CD4-positive, alpha-beta memory T cell (primary cell): Measurements from ENCODE around the gene DAB2. TPM values are rescaled to one million over a fixed set of nuclear protein-coding genes. Genes with fewer than 3 reads are reported as not detected.

ENCODE experiments used
- CTCF ChIA-PET: fragments of 350-600 bp; sonication (Branson Sonifier 250); formaldehyde crosslinking; loops from one replicate; lab custom pipeline; 2021; ENCODE audit warnings: inconsistent platforms; ENCODE audit not compliant: partially characterized antibody; lab: Charles Lee
- POLR2A ChIA-PET: fragments of 350-600 bp; sonication (Branson Sonifier 250); formaldehyde crosslinking; loops from one replicate; lab custom pipeline; 2021; ENCODE audit not compliant: partially characterized antibody; lab: Charles Lee
- DNase-seq, 5 donors: peaks; one replicate each; pipeline versions ENCODE4 v3.0.0 to v3.0.0-alpha.2; 2020 to 2022; ENCODE audit warnings: mixed read lengths in 1 of 5
- H3K27ac ChIP-seq: one replicate; pipeline ENCODE4 v1.7.0; 2013; ENCODE audit warnings: low read depth, low read length
- H3K27me3 ChIP-seq: 2 replicates; pipeline ENCODE4 v1.7.0; 2013; ENCODE audit warnings: mild to moderate bottlenecking, low read length, moderate library complexity; ENCODE audit not compliant: insufficient read depth
- H3K36me3 ChIP-seq: 2 replicates; pipeline ENCODE4 v1.7.0; 2013; ENCODE audit warnings: mild to moderate bottlenecking, low read length, moderate library complexity; ENCODE audit not compliant: insufficient read depth
- H3K4me1 ChIP-seq: 2 replicates; pipeline ENCODE4 v1.7.0; 2013; ENCODE audit warnings: mild to moderate bottlenecking, low read length, moderate library complexity; ENCODE audit not compliant: insufficient read depth
- H3K4me3 ChIP-seq, 2 donors: one replicate each; pipeline ENCODE4 v1.7.0; 2013; ENCODE audit warnings: low read length in 2 of 2, mild to moderate bottlenecking in 1 of 2
- H3K9me3 ChIP-seq, 2 donors: one replicate each; pipeline ENCODE4 v1.7.0; 2013; ENCODE audit warnings: low read length in 2 of 2, control low read depth in 1 of 2; ENCODE audit not compliant: control insufficient read depth in 1 of 2
- H3K27ac Mint-ChIP-seq, 7 donors: one replicate each; pipeline ENCODE4 v1.8.0; 2020 to 2021; ENCODE audit warnings: mixed read lengths in 7 of 7, mild to moderate bottlenecking in 6 of 7, inconsistent platforms in 3 of 7, moderate library complexity in 3 of 7
- H3K27me3 Mint-ChIP-seq, 2 donors: one replicate each; pipeline ENCODE4 v1.8.0; 2020 to 2021; ENCODE audit warnings: mixed read lengths in 2 of 2
- H3K36me3 Mint-ChIP-seq, 2 donors: one replicate each; pipeline ENCODE4 v1.8.0; 2020 to 2021; ENCODE audit warnings: mixed read lengths in 2 of 2, inconsistent platforms in 1 of 2, mild to moderate bottlenecking in 1 of 2
- H3K4me1 Mint-ChIP-seq, 4 donors: one replicate each; pipeline ENCODE4 v1.8.0; 2020 to 2021; ENCODE audit warnings: mixed read lengths in 4 of 4, mild to moderate bottlenecking in 1 of 4
- H3K4me3 Mint-ChIP-seq, 8 donors: one replicate each; pipeline ENCODE4 v1.8.0; 2020 to 2021; ENCODE audit warnings: mixed read lengths in 8 of 8, mild to moderate bottlenecking in 7 of 8, moderate library complexity in 6 of 8, inconsistent platforms in 3 of 8
- H3K9me3 Mint-ChIP-seq, 8 donors: one replicate each; pipeline ENCODE4 v1.8.0; 2020 to 2021; ENCODE audit warnings: mixed read lengths in 8 of 8, mild to moderate bottlenecking in 5 of 8, inconsistent platforms in 3 of 8, moderate library complexity in 1 of 8
- intact Hi-C: fragments of 100-400 bp; cut with micrococcal nuclease; formaldehyde crosslinking; loops from one replicate; pipeline ENCODE4 v1.15.1; 2023
- polyA plus RNA-seq, 2 donors: library from polyadenylated mRNA; unstranded; fragments of 300-500 nt; fragmentation: Illumina TruSeq; gene quantifications; one replicate each; pipeline ENCODE4 v1.2.3, GENCODE V29; 2021
- total RNA-seq, 2 experiments: library from RNA; stranded (reverse); gene quantifications; one replicate each; pipeline ENCODE4 v1.2.3, GENCODE V29; 2021

DAB2 gene
- total and polyA plus RNA-seq, 4 experiments from 2014 or later = 2.3 to 2.9 TPM; not detected in 2

DNA sequence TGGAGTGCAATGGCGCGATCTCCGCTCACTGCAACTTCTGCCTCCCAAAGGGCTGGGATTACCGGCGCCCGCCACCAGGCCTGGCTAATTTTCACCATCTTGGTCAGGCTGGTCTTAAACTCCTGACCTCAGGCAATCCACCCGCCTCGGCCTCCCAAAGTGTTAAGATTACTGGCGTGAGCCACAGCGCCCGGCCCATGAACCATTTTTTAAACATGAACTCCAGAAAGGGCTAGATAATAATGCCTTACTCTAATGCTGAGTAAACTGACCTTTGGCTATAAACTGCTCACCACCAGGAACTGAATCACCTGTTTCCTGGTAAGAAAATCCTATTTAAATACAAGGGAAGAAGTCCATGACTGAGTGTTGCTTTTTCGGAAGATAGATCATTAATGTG lies 23.2 kb upstream of the DAB2 start:
- no peaks in the 10 kb centered on the region for H3K36me3 ChIP-seq
- H3K27ac Mint-ChIP-seq = no peak overlapping the region
- POLR2A ChIA-PET = no interaction called here
- DNase-seq = no peak
- H3K27me3 ChIP-seq = no peaks in the 10 kb centered on the region
- CTCF ChIA-PET = no interaction called here
- no peak overlapping the region for H3K4me3 Mint-ChIP-seq
- no peaks in the 10 kb centered on the region for H3K4me1 Mint-ChIP-seq
- no peak overlapping the region for H3K4me3 ChIP-seq
- H3K4me1 ChIP-seq = no peaks in the 10 kb centered on the region
- no peaks in the 10 kb centered on the region for H3K9me3 ChIP-seq
- no peaks in the 10 kb centered on the region for H3K36me3 Mint-ChIP-seq
- no peak overlapping the region for H3K27ac ChIP-seq
- no peaks in the 10 kb centered on the region for H3K27me3 Mint-ChIP-seq
- intact Hi-C loops = no loop called here
- no peaks in the 10 kb centered on the region for H3K9me3 Mint-ChIP-seq

DNA sequence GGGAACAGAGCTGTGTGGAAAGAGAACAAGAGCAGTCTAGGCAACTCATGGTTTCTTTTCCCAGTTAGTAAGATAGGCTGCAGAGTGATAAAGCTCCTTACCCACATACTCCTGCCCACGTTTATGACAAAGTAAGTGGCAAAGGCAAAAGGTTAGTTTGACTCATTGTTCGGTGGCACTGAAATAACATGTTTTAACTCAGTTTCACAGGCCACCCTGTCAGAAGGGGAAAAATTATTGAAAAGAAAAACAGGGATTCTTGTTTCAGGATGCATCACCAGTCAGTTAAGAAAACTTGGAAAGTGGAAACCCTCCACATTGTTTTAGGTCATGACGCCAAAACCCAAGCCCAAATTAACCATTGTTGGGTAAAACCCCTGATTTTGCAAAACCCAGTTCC lies 22.3 kb upstream of the DAB2 start:
- Mint-ChIP-seq H3K27ac (no peak overlapping the region), H3K27me3 (peaks cover 2% of the 10 kb centered on the region in 2 donors)
- CTCF ChIA-PET = no interaction called here

DNA sequence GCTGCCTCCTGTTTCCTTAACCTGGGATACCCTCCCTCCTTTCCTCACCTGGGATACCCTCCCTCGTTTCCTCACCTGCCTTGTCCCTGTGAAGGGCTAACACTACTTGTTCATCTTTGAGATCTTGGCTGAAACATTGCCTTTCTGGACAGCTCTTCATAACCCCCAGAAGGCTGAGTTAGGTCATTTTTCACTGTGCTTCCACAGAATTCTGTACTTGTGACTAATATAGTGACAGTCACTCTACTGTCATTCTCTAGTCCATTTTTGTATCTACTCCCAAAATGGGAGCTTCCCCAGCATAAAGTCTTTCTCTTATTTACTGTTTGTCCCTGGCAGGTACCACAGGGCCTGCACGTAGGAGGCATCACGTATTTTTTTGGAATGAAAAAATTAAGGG lies 21.5 kb upstream of the DAB2 start:
- no peak overlapping the region for H3K27ac Mint-ChIP-seq
- H3K4me3 Mint-ChIP-seq = no peak overlapping the region
- Histone ChIP-seq H3K27me3 (no peaks in the 10 kb centered on the region), H3K36me3 (no peaks in the 10 kb centered on the region), H3K4me1 (no peaks in the 10 kb centered on the region), H3K9me3 (no peaks in the 10 kb centered on the region), H3K27ac (no peak overlapping the region), H3K4me3 (no peak overlapping the region)
- H3K27me3 Mint-ChIP-seq = peaks cover 2 to 5% of the 10 kb centered on the region in 2 donors
- POLR2A ChIA-PET = no interaction called here
- no peaks in the 10 kb centered on the region for H3K36me3 Mint-ChIP-seq
- intact Hi-C loops = no loop called here
- no peaks in the 10 kb centered on the region for H3K9me3 Mint-ChIP-seq
- H3K4me1 Mint-ChIP-seq = no peaks in the 10 kb centered on the region
- CTCF ChIA-PET = no interaction called here
- DNase-seq = no peak

More for the DNA sequence above, 22.3 kb upstream of the DAB2 start:
- Histone ChIP-seq H3K27me3 (no peaks in the 10 kb centered on the region), H3K4me3 (no peak overlapping the region), H3K4me1 (no peaks in the 10 kb centered on the region), H3K36me3 (no peaks in the 10 kb centered on the region), H3K9me3 (no peaks in the 10 kb centered on the region), H3K27ac (no peak overlapping the region)
- intact Hi-C loops = no loop called here
- Mint-ChIP-seq H3K36me3 (no peaks in the 10 kb centered on the region), H3K9me3 (no peaks in the 10 kb centered on the region), H3K4me1 (no peaks in the 10 kb centered on the region), H3K4me3 (no peak overlapping the region)
- POLR2A ChIA-PET = no interaction called here
- no peak for DNase-seq

DNA sequence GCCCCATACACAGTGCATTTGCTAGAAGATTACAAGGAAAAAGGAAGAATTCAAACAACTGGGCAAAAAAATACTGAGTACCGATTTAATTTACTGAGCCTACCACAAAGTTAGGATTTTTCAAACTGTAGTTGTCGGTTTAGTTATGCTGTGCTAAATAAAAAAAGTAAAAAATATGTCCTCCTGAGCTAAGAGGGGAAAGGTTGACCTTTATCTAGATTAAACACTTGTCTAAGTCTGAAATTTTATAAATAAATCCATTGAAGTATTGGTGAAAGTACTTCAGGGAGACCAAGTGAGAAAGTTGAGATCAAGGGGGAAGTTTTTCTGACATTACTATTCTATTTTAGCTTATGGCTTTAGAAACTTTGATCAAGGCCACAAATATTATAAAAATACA lies 19.1 kb upstream of the DAB2 start:
- no peaks in the 10 kb centered on the region for H3K36me3 Mint-ChIP-seq
- H3K27me3 Mint-ChIP-seq = peaks cover 2 to 5% of the 10 kb centered on the region in 2 donors
- CTCF ChIA-PET = no interaction called here
- intact Hi-C loops = no loop called here
- peaks cover 0 to 3% (median 0%) of the 10 kb centered on the region in 8 donors for H3K9me3 Mint-ChIP-seq
- H3K27ac ChIP-seq = no peak overlapping the region
- no peaks in the 10 kb centered on the region for H3K27me3 ChIP-seq
- POLR2A ChIA-PET = no interaction called here
- H3K9me3 ChIP-seq = no peaks in the 10 kb centered on the region
- no peaks in the 10 kb centered on the region for H3K4me1 ChIP-seq
- no peak overlapping the region for H3K4me3 Mint-ChIP-seq
- H3K36me3 ChIP-seq = no peaks in the 10 kb centered on the region
- H3K4me1 Mint-ChIP-seq = no peaks in the 10 kb centered on the region
- H3K4me3 ChIP-seq = no peak overlapping the region
- DNase-seq = no peak
- no peak overlapping the region for H3K27ac Mint-ChIP-seq

DNA sequence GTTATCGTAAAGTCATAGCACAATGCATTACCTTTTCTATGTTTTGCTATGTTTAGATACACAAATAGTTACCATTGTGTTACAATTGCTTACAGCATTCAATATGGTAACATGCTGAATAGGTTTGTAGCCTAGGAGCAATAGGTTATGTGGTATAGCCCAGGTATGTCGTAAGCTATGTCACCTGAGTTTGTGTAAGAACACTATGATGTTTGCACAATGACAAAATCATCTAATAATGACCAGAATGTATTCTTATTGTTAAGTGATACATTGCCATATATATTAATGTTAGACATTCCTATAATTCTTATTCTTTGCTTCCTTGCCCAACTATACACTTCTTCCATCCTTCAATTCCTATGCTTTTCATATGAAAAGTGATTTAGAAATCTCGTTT lies 18.2 kb upstream of the DAB2 start:
- H3K27ac ChIP-seq = no peak overlapping the region
- Mint-ChIP-seq H3K36me3 (no peaks in the 10 kb centered on the region), H3K4me3 (no peak overlapping the region), H3K9me3 (peaks cover 0 to 3% (median 0%) of the 10 kb centered on the region in 8 donors), H3K27ac (no peak overlapping the region), H3K4me1 (no peaks in the 10 kb centered on the region), H3K27me3 (peaks cover 2 to 6% of the 10 kb centered on the region in 2 donors)
- DNase-seq = no peak
- H3K9me3 ChIP-seq = no peaks in the 10 kb centered on the region
- CTCF ChIA-PET = no interaction called here
- no peaks in the 10 kb centered on the region for H3K4me1 ChIP-seq
- intact Hi-C loops = no loop called here
- POLR2A ChIA-PET = no interaction called here
- H3K36me3 ChIP-seq = no peaks in the 10 kb centered on the region
- no peak overlapping the region for H3K4me3 ChIP-seq
- H3K27me3 ChIP-seq = no peaks in the 10 kb centered on the region

DNA sequence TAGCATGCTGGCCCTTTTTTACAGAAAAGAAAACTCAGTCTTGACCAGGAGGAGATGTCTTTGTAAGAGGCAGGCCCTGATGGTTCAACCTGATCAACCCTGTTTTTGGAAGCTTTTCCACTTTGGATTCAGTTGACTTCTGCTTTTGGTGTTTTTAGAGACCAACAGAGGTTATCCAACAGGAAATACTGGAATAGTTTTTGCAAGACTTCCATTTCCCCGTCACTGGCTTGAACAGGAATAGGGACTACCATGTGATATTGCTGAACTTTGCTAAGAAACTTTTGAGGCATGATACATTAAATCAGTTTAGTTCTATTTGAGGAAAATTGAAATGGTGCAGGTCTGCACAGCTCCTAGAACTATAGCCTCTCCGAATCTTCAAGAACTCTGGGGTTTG lies 17.1 kb upstream of the DAB2 start:
- CTCF ChIA-PET = interaction anchor here (1.3 kb wide), 1 partner anchor 66 kb away, joined by 3 read pairs; no protein-coding TSS in a partner anchor
- POLR2A ChIA-PET = no interaction called here
- no peaks in the 10 kb centered on the region for H3K4me1 ChIP-seq
- intact Hi-C loops = no loop called here
- H3K27me3 Mint-ChIP-seq = peaks cover 2 to 6% of the 10 kb centered on the region in 2 donors
- no peak overlapping the region for H3K4me3 Mint-ChIP-seq
- H3K27me3 ChIP-seq = no peaks in the 10 kb centered on the region
- H3K36me3 Mint-ChIP-seq = no peaks in the 10 kb centered on the region
- H3K9me3 ChIP-seq = no peaks in the 10 kb centered on the region
- H3K9me3 Mint-ChIP-seq = peaks cover 0 to 3% (median 0%) of the 10 kb centered on the region in 8 donors
- no peaks in the 10 kb centered on the region for H3K4me1 Mint-ChIP-seq
- no peak overlapping the region for H3K4me3 ChIP-seq
- no peak for DNase-seq
- no peak overlapping the region for H3K27ac ChIP-seq
- H3K36me3 ChIP-seq = no peaks in the 10 kb centered on the region
- no peak overlapping the region for H3K27ac Mint-ChIP-seq

DNA sequence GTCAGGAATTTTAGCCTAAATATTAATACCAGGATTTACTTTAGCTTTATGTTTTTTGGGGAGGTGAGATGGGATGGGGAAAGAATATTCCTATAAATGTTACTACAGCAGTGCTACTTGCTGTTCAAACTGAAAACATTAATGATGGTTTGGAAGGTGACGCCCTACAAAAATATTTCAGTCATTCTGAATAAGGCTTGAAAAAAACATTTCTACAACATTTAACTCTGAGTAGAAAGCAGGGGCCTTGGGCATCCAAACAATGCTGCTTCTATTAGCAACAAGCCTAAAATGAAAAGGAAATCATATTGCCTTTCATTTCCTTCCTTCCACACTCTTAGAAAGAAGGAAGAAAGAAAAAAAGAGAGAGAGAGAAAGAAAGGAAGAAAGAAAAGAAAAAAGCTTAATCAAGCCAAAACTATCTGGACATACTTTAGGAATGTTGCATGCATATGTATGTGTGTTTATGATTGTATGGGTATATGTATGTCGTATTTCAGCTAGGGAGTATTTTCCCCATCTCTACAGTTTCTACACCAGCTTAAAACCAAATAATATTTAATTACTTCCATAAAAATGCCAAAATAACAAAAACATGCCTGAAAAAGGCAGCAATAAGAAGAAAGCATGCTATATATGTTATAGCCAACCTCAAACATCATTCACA lies 16.3 kb upstream of the DAB2 start:
- H3K9me3 ChIP-seq = no peaks in the 10 kb centered on the region
- no peaks in the 10 kb centered on the region for H3K36me3 ChIP-seq
- DNase-seq = no peak
- CTCF ChIA-PET = interaction anchor here (1.3 kb wide), 1 partner anchor 66 kb away, joined by 3 read pairs; no protein-coding TSS in a partner anchor
- Mint-ChIP-seq H3K4me1 (no peaks in the 10 kb centered on the region), H3K9me3 (peaks cover 0 to 3% (median 0%) of the 10 kb centered on the region in 8 donors), H3K27me3 (peaks cover 2 to 6% of the 10 kb centered on the region in 2 donors), H3K36me3 (no peaks in the 10 kb centered on the region), H3K27ac (no peak overlapping the region), H3K4me3 (no peak overlapping the region)
- H3K4me3 ChIP-seq = no peak overlapping the region
- H3K4me1 ChIP-seq = no peaks in the 10 kb centered on the region
- POLR2A ChIA-PET = no interaction called here
- no peaks in the 10 kb centered on the region for H3K27me3 ChIP-seq
- intact Hi-C loops = no loop called here
- H3K27ac ChIP-seq = no peak overlapping the region
